Muscle layer of duodenum (tissue), 2 donors: ENCODE measurements around the gene WNT3A.

Source experiments
- H3K27ac ChIP-seq: one replicate; pipeline ENCODE4 v1.7.0; 2013; ENCODE audit warnings: mild to moderate bottlenecking, low read length
- H3K27me3 ChIP-seq: one replicate; pipeline ENCODE4 v1.7.0; 2013; ENCODE audit warnings: low read depth, mild to moderate bottlenecking, control low read depth, low read length
- H3K36me3 ChIP-seq, 2 donors: one replicate each; pipeline ENCODE4 v1.7.0; 2013; ENCODE audit warnings: low read length in 2 of 2, control low read depth in 1 of 2, mild to moderate bottlenecking in 1 of 2; ENCODE audit not compliant: insufficient read depth in 2 of 2, control insufficient read depth in 1 of 2
- H3K4me1 ChIP-seq, 2 donors: one replicate each; pipeline ENCODE4 v1.7.0; 2013; ENCODE audit warnings: low read length in 2 of 2, mild to moderate bottlenecking in 2 of 2, control low read depth in 1 of 2, moderate library complexity in 1 of 2; ENCODE audit not compliant: insufficient read depth in 2 of 2, control insufficient read depth in 1 of 2
- H3K4me3 ChIP-seq, 2 donors: one replicate each; pipeline ENCODE4 v1.7.0; 2013; ENCODE audit warnings: low read length in 2 of 2, low read depth in 1 of 2, mild to moderate bottlenecking in 1 of 2
- H3K9me3 ChIP-seq, 2 donors: one replicate each; pipeline ENCODE4 v1.7.0; 2013; ENCODE audit warnings: low read length in 2 of 2, control low read depth in 1 of 2, mild to moderate bottlenecking in 1 of 2; ENCODE audit not compliant: control insufficient read depth in 1 of 2
- donor health status: healthy.

The WNT3A gene

DNA sequence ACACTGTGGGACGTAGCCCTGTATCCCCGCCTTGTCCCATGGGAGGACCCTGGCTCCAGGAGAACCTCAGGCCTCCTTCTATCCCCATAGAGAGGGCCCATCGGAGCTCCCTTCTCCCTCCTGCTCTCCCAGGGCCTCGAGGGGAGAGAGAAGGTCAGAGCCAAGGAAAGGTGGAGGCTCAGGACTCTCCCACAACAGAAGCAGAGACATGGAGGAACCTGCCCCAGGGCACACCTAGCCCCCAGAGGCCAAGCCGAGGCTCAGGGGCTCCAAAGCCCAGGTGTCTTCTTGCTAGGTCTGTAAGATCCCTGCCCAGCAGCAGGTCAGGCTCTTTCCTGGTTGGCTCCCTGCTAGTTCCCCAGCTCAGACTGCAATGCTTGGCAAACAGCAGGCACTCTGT lies 41.3 kb downstream of the WNT3A start:
- Histone ChIP-seq H3K4me3 (no peak overlapping the region), H3K36me3 (no peaks in the 10 kb centered on the region), H3K4me1 (no peaks in the 10 kb centered on the region), H3K27ac (no peak overlapping the region), H3K9me3 (no peaks in the 10 kb centered on the region), H3K27me3 (no peaks in the 10 kb centered on the region)

DNA sequence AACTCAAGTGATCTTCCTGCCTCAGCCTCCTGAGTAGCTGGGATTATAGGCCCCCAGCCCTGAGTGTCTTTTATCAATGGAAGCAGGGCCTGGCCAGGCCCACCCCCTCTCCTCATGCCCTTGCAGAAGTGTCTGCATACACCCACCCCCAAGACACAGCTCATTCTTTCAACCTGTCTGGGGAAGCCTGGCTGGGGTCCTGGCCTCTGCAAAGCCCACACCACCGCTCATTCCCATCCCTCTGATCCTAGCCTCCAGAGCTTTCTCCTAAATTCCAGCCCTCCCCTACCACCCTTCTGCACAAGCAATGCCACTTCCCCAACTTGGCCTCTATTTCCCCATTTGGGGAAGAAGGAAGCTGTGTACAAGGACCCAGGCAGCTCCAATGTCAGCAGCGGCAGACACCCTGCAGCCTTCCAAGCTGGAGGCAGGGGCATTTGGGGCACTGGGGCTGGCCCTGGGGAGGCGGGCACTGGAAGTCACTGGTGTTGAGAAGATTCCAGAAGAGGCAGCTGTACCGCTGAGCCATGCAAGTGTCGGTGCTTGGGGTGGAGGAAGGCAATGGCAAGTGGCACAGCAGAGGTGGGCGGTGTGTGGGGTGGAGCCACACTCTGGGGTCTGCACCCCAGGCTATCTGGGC lies 42.0 kb downstream of the WNT3A start:
- H3K9me3 ChIP-seq: no peaks in the 10 kb centered on the region
- H3K27me3 ChIP-seq: no peaks in the 10 kb centered on the region
- H3K27ac ChIP-seq: no peak overlapping the region

DNA sequence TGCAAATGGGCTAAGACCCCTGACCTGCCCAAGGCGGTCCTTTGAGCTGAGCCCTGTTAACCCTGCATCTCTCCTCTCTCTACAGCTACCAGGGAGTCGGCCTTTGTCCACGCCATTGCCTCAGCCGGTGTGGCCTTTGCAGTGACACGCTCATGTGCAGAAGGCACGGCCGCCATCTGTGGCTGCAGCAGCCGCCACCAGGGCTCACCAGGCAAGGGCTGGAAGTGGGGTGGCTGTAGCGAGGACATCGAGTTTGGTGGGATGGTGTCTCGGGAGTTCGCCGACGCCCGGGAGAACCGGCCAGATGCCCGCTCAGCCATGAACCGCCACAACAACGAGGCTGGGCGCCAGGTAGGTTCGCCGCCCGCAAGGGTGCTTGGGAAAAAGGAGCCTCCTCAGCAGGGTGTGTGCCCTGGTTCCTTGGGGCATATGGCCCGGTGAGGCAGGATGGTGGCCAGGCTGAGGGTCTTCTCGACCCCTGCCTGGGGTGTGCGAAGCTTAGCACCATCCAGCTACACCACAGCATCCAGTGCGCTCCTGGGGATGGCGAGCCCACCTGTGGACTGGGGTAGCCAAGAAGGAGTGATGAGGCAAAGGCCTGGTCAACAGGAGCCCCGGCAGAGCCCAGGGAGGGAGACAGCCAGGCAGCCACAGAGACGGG lies 43.9 kb downstream of the WNT3A start:
- Histone ChIP-seq H3K4me1 (no peaks in the 10 kb centered on the region), H3K36me3 (no peaks in the 10 kb centered on the region), H3K9me3 (no peaks in the 10 kb centered on the region), H3K4me3 (no peak overlapping the region), H3K27me3 (no peaks in the 10 kb centered on the region), H3K27ac (no peak overlapping the region)

More for the DNA sequence above, 42.0 kb downstream of the WNT3A start:
- H3K36me3 ChIP-seq: no peaks in the 10 kb centered on the region
- H3K4me3 ChIP-seq: no peak overlapping the region
- no peaks in the 10 kb centered on the region for H3K4me1 ChIP-seq

DNA sequence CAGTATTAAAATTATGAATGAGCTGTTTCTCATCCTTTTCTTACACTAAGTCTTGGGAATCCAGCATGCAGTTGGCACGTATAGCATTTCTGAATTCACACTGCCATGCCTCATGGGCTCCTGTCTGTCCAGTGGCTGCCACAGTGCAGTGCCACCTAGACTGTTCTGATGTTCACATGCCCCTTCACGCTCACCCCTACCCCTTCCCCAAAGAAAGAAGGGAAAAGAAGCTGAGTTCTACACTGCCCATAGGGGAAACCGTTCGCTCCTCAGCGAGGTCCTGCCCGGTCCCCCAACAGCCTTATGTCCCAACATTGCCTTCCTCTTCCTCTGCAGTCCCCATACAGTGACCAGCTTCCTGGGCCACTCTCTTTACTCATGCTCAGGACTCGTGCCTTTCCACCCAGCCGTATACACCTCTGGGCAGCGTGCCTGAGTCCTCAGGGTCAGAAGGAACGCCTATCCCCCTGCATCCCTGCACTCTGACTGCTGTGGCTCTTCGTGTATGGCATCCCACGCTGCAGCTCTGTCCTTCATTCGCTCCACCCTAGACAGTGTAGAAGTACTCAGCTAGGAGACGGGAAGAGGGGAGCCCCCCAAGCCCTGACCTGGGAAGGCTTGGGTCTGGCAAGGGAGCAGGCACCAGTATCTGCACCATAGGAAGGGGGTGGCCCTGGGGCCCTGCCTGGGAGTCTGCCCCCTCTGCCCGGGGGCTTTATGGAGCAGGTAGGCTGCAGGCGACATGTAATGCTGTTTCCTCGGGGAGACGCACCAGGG lies 51.6 kb downstream of the WNT3A start:
- Histone ChIP-seq H3K36me3 (no peaks in the 10 kb centered on the region), H3K4me3 (no peak overlapping the region), H3K4me1 (peaks cover 4 to 22% of the 10 kb centered on the region in 2 donors), H3K27me3 (peaks cover 41% of the 10 kb centered on the region), H3K27ac (no peak overlapping the region), H3K9me3 (no peaks in the 10 kb centered on the region)

DNA sequence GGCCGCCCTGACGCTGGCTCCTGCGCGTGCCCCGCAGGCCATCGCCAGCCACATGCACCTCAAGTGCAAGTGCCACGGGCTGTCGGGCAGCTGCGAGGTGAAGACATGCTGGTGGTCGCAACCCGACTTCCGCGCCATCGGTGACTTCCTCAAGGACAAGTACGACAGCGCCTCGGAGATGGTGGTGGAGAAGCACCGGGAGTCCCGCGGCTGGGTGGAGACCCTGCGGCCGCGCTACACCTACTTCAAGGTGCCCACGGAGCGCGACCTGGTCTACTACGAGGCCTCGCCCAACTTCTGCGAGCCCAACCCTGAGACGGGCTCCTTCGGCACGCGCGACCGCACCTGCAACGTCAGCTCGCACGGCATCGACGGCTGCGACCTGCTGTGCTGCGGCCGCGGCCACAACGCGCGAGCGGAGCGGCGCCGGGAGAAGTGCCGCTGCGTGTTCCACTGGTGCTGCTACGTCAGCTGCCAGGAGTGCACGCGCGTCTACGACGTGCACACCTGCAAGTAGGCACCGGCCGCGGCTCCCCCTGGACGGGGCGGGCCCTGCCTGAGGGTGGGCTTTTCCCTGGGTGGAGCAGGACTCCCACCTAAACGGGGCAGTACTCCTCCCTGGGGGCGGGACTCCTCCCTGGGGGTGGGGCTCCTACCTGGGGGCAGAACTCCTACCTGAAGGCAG lies 52.3 kb downstream of the WNT3A start:
- peak overlapping the region in 1 of 2 donors; percentile 44 for H3K4me3 ChIP-seq
- no peak overlapping the region for H3K27ac ChIP-seq
- H3K27me3 ChIP-seq: peaks cover 47% of the 10 kb centered on the region

DNA sequence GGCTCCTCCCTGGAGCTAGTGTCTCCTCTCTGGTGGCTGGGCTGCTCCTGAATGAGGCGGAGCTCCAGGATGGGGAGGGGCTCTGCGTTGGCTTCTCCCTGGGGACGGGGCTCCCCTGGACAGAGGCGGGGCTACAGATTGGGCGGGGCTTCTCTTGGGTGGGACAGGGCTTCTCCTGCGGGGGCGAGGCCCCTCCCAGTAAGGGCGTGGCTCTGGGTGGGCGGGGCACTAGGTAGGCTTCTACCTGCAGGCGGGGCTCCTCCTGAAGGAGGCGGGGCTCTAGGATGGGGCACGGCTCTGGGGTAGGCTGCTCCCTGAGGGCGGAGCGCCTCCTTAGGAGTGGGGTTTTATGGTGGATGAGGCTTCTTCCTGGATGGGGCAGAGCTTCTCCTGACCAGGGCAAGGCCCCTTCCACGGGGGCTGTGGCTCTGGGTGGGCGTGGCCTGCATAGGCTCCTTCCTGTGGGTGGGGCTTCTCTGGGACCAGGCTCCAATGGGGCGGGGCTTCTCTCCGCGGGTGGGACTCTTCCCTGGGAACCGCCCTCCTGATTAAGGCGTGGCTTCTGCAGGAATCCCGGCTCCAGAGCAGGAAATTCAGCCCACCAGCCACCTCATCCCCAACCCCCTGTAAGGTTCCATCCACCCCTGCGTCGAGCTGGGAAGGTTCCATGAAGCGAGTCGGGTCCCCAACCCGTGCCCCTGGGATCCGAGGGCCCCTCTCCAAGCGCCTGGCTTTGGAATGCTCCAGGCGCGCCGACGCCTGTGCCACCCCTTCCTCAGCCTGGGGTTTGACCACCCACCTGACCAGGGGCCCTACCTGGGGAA lies 53.0 kb downstream of the WNT3A start:
- H3K27ac ChIP-seq: no peak overlapping the region
- no peaks in the 10 kb centered on the region for H3K36me3 ChIP-seq
- no peaks in the 10 kb centered on the region for H3K9me3 ChIP-seq
- H3K27me3 ChIP-seq: peaks cover 47% of the 10 kb centered on the region
- peak overlapping the region; percentile 30 to 44 for H3K4me3 ChIP-seq
- peaks cover 4 to 22% of the 10 kb centered on the region in 2 donors for H3K4me1 ChIP-seq

More for the DNA sequence above, 52.3 kb downstream of the WNT3A start:
- Histone ChIP-seq H3K4me1 (peaks cover 4 to 22% of the 10 kb centered on the region in 2 donors), H3K36me3 (no peaks in the 10 kb centered on the region), H3K9me3 (no peaks in the 10 kb centered on the region)

- Histone ChIP-seq H3K27ac (no peak overlapping the region), H3K9me3 (no peaks in the 10 kb centered on the region), H3K27me3 (peaks cover 54% of the 10 kb centered on the region), H3K36me3 (no peaks in the 10 kb centered on the region), H3K4me1 (peaks cover 4 to 22% of the 10 kb centered on the region in 2 donors), H3K4me3 (peak overlapping the region in 1 of 2 donors; percentile 44)
Observed at GRCh38 chr1:228060458-228061190, 53.8 kb downstream of the WNT3A start.

- H3K4me1 ChIP-seq: peaks cover 4 to 22% of the 10 kb centered on the region in 2 donors
- H3K36me3 ChIP-seq: no peaks in the 10 kb centered on the region
- no peak overlapping the region for H3K27ac ChIP-seq
- no peaks in the 10 kb centered on the region for H3K9me3 ChIP-seq
- H3K4me3 ChIP-seq: no peak overlapping the region
- H3K27me3 ChIP-seq: peaks cover 57% of the 10 kb centered on the region
Observed at GRCh38 chr1:228061411-228062084, 54.8 kb downstream of the WNT3A start.

- Histone ChIP-seq H3K36me3 (no peaks in the 10 kb centered on the region), H3K27me3 (peaks cover 59% of the 10 kb centered on the region), H3K4me1 (peaks cover 4 to 22% of the 10 kb centered on the region in 2 donors)
Observed at GRCh38 chr1:228062085-228062791, 55.4 kb downstream of the WNT3A start.

More at GRCh38 chr1:228062085-228062791, 55.4 kb downstream of the WNT3A start:
- no peaks in the 10 kb centered on the region for H3K9me3 ChIP-seq
- no peak overlapping the region for H3K4me3 ChIP-seq
- H3K27ac ChIP-seq: no peak overlapping the region
